Suprapubic skin (tissue), 4 donors: ENCODE results near the gene ROBO1. TPM values are rescaled to one million over a fixed set of nuclear protein-coding genes. Genes with fewer than 3 reads are reported as not detected.

ENCODE experiments used
- DNase-seq, 2 donors: peaks; one replicate each; pipeline ENCODE4 v3.0.0-alpha.2; 2019; ENCODE audit warnings: low spot score in 2 of 2
- H3K27ac ChIP-seq: fragments of 200-600 bp; sonication (generic); one replicate; pipeline ENCODE4 v1.5.1; 2019
- H3K27me3 ChIP-seq: fragments of 200-600 bp; sonication (generic); one replicate; pipeline ENCODE4 v1.5.1; 2019
- H3K36me3 ChIP-seq: fragments of 200-600 bp; sonication (generic); one replicate; pipeline ENCODE4 v1.5.1; 2019
- H3K4me1 ChIP-seq: fragments of 200-600 bp; sonication (generic); one replicate; pipeline ENCODE4 v1.5.1; 2019
- H3K4me3 ChIP-seq: fragments of 200-600 bp; sonication (generic); one replicate; pipeline ENCODE4 v1.5.1; 2019; ENCODE audit warnings: mild to moderate bottlenecking
- H3K9me3 ChIP-seq: fragments of 200-600 bp; sonication (generic); one replicate; pipeline ENCODE4 v1.5.1; 2019
- EP300 ChIP-seq: sonication (generic); formaldehyde crosslinking; IDR thresholded peaks from one replicate; pipeline ENCODE4 v1.6.1; 2017; ENCODE audit warnings: antibody characterized with exemption
- POLR2A ChIP-seq, 2 donors: fragments of 450-650 bp; IDR thresholded peaks; one replicate each; pipeline ENCODE4 v1.6.1; 2017; ENCODE audit warnings: antibody characterized with exemption in 2 of 2, mild to moderate bottlenecking in 2 of 2, moderate library complexity in 2 of 2
- POLR2AphosphoS5 ChIP-seq, 3 donors: sonication (generic); formaldehyde crosslinking; IDR thresholded peaks; one replicate each; pipeline ENCODE4 v1.6.1; 2017; ENCODE audit warnings: antibody characterized with exemption in 3 of 3
- WGBS: methylation state at CpG from one replicate; pipeline ENCODE4 v1.1.5; 2018; 5-methylcytosine and 5-hydroxymethylcytosine counted together
- total RNA-seq, 4 donors: library from RNA; depleted of rRNA; stranded (reverse); fragments of >200 nt; gene quantifications; one replicate each; pipeline ENCODE4 v1.1.0, GENCODE V29; 2016
- TF ChIP-seq, protein P1 (sequence below), 2 donors: fragments of 200-600 bp in 1 of 2; fragments of 450-650 bp in 1 of 2; sonication (generic) in 1 of 2; IDR thresholded peaks; one replicate each; pipeline ENCODE4 v1.5.1; 2016 to 2019; ENCODE audit warnings: antibody characterized with exemption in 2 of 2, mild to moderate bottlenecking in 1 of 2, moderate library complexity in 1 of 2

The ROBO1 gene
- total RNA-seq, 4 donors from 2014 or later = 67.7 to 80.3 (median 71.3) TPM

DNA sequence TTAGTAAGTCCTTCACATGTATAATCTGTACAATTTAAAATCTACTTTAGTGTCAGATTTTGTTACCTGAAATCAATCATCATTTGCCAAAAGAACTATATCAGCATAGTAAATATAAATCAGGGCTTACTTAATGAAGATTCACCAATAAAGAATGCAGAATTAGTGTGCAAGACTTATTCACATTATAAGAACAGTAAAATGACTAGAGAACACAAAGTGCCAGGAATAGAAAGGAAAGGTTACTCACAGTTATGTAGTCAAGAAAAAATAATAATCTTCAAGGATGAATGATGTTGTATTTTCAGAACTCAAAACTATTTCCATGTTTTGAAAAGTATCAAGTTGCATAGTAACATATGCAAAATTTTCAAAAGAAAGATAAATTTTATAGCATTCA, 891.9 kb downstream of the ROBO1 start:
- Histone ChIP-seq H3K4me1 (peaks cover 13% of the 10 kb centered on the region), H3K27ac (no peak overlapping the region), H3K36me3 (no peaks in the 10 kb centered on the region), H3K9me3 (no peaks in the 10 kb centered on the region), H3K4me3 (no peak overlapping the region), H3K27me3 (no peaks in the 10 kb centered on the region)
- TF ChIP-seq EP300 (no peak), POLR2AphosphoS5 (IDR thresholded peaks at IDR 0.05) (no peak), POLR2A (IDR thresholded peaks at IDR 0.05) (no peak)
- TF ChIP-seq, protein P1, sequence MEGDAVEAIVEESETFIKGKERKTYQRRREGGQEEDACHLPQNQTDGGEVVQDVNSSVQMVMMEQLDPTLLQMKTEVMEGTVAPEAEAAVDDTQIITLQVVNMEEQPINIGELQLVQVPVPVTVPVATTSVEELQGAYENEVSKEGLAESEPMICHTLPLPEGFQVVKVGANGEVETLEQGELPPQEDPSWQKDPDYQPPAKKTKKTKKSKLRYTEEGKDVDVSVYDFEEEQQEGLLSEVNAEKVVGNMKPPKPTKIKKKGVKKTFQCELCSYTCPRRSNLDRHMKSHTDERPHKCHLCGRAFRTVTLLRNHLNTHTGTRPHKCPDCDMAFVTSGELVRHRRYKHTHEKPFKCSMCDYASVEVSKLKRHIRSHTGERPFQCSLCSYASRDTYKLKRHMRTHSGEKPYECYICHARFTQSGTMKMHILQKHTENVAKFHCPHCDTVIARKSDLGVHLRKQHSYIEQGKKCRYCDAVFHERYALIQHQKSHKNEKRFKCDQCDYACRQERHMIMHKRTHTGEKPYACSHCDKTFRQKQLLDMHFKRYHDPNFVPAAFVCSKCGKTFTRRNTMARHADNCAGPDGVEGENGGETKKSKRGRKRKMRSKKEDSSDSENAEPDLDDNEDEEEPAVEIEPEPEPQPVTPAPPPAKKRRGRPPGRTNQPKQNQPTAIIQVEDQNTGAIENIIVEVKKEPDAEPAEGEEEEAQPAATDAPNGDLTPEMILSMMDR (IDR thresholded peaks at IDR 0.05) = no peak
- DNase-seq = no peak

DNA sequence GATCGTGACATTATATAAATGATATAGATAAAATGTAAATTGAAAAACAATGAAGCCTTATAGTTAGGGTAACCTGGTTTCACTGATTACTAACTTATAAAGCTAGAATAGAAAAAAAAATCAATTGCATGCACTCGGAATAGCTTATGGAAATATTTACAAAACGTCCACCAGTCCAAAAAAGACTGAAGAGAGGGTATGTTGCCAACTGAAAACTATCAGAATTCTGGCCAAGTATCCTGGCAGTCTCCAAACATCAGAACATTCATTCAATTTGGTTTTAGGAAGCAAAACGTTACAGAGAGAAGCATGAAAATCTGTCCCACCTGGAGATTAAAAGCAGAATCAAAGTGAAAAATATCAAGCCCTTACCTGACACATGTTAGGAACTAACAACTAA, 892.4 kb downstream of the ROBO1 start:
- no peak overlapping the region for H3K27ac ChIP-seq
- no peak for DNase-seq
- no peak overlapping the region for H3K4me3 ChIP-seq
- no peaks in the 10 kb centered on the region for H3K9me3 ChIP-seq
- WGBS = 33% methylated on average over 4 of the region's 4 CpGs
- TF ChIP-seq POLR2AphosphoS5 (IDR thresholded peaks at IDR 0.05) = no peak
- no peak for TF ChIP-seq POLR2A (IDR thresholded peaks at IDR 0.05)
- TF ChIP-seq, protein P1 (IDR thresholded peaks at IDR 0.05) = no peak
- TF ChIP-seq EP300 = no peak
- H3K27me3 ChIP-seq = no peaks in the 10 kb centered on the region
- peaks cover 10% of the 10 kb centered on the region for H3K4me1 ChIP-seq
- H3K36me3 ChIP-seq = no peaks in the 10 kb centered on the region

DNA sequence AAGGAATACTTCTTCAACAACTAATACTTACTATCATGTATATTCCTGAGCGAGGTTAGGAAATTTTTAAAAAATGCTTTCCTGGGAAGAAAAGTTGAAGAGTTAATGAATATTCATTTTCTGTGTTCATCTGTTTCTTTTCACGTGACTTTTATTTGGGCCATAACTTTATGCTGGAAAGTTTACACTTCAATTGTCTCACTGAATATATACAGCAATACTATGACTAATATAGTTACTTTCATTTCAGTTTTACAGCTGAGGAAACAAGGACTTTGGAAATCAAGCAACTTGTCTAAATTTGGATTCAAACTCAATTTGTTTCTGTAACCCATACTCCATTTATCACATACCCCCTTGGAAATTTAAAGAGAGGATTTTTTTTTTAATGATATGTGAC, 894.2 kb downstream of the ROBO1 start:
- Histone ChIP-seq H3K4me1 (peaks cover 8% of the 10 kb centered on the region), H3K36me3 (no peaks in the 10 kb centered on the region), H3K9me3 (no peaks in the 10 kb centered on the region), H3K27ac (no peak overlapping the region), H3K4me3 (no peak overlapping the region), H3K27me3 (no peaks in the 10 kb centered on the region)
- DNase-seq = no peak
- TF ChIP-seq, protein P1 (IDR thresholded peaks at IDR 0.05) = no peak
- no peak for TF ChIP-seq POLR2AphosphoS5 (IDR thresholded peaks at IDR 0.05)
- TF ChIP-seq EP300 = no peak
- TF ChIP-seq POLR2A (IDR thresholded peaks at IDR 0.05) = no peak
- 93% methylated on average over 2 of the region's 2 CpGs for WGBS

DNA sequence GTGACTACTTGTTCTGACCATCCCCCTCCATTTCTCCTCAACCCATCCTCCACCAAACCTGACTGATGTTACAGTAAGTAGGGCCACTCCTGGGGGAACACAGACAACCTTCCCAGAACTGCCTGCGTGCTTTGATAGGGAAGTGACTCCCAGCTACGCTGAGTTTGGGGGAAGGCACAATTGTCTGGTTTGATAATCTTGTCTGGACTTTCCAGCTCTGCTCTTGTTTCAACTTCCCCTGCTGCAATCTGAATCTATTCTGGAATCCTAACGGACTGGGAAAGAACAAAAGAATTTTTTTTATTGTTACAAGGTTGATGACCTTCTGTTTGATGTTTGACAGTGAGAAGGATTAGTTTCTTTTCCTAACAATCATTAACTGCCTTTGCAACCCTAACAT, 895.6 kb downstream of the ROBO1 start:
- Histone ChIP-seq H3K36me3 (no peaks in the 10 kb centered on the region), H3K4me1 (peaks cover 8% of the 10 kb centered on the region), H3K9me3 (no peaks in the 10 kb centered on the region), H3K4me3 (no peak overlapping the region), H3K27me3 (no peaks in the 10 kb centered on the region), H3K27ac (no peak overlapping the region)
- 73% methylated on average over 3 of the region's 3 CpGs for WGBS
- no peak for DNase-seq
- TF ChIP-seq POLR2A (IDR thresholded peaks at IDR 0.05) (no peak), EP300 (no peak), POLR2AphosphoS5 (IDR thresholded peaks at IDR 0.05) (no peak)
- TF ChIP-seq, protein P1 (IDR thresholded peaks at IDR 0.05) = no peak

DNA sequence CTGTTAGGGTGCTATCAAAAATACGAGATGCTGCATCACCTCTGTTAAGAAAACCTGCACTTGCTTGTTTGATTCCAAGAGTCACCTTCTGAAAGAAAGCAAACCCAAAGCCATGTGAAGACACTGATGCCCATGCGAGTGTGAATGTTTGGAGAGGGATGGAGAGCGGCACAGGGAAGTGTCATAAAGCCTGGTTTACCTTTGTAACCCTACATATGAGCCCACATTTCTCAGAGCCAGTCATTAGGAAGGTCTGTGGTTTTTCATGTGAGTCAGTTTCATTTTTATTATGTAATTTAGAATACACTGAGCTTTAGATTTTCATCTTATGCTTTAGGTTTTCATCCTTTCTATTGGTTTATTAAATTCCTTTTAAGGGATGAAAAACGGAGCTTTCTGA, 896.8 kb downstream of the ROBO1 start:
- H3K4me3 ChIP-seq = no peak overlapping the region
- no peaks in the 10 kb centered on the region for H3K36me3 ChIP-seq
- no peak overlapping the region for H3K27ac ChIP-seq
- 94% methylated on average over 4 of the region's 4 CpGs for WGBS
- H3K9me3 ChIP-seq = no peaks in the 10 kb centered on the region
- H3K27me3 ChIP-seq = no peaks in the 10 kb centered on the region
- H3K4me1 ChIP-seq = peaks cover 8% of the 10 kb centered on the region
- no peak for TF ChIP-seq POLR2AphosphoS5 (IDR thresholded peaks at IDR 0.05)
- no peak for TF ChIP-seq POLR2A (IDR thresholded peaks at IDR 0.05)
- TF ChIP-seq, protein P1 (IDR thresholded peaks at IDR 0.05) = no peak
- no peak for TF ChIP-seq EP300
- no peak for DNase-seq
